ENCODE data around the gene SLCO1B3. TPM values are rescaled to one million over a fixed set of nuclear protein-coding genes. Genes with fewer than 3 reads are reported as not detected.

SLCO1B3 gene
- total and polyA plus RNA-seq, 9 of the 15 experiments (the other 6 are each of a cell fraction or from before 2014, with no cell fraction given): not detected

GRCh38 chr12:20883288-20883687, 72.8 kb downstream of the SLCO1B3 start (continued):
- TF ChIP-seq, protein P1, sequence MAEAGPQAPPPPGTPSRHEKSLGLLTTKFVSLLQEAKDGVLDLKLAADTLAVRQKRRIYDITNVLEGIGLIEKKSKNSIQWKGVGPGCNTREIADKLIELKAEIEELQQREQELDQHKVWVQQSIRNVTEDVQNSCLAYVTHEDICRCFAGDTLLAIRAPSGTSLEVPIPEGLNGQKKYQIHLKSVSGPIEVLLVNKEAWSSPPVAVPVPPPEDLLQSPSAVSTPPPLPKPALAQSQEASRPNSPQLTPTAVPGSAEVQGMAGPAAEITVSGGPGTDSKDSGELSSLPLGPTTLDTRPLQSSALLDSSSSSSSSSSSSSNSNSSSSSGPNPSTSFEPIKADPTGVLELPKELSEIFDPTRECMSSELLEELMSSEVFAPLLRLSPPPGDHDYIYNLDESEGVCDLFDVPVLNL (CRISPR knock-in tag; IDR thresholded peaks at IDR 0.05; ENCODE audit: low read depth): no peak
- no peak for TF ChIP-seq ZNF133 (CRISPR knock-in tag; IDR thresholded peaks at IDR 0.05)

DNA sequence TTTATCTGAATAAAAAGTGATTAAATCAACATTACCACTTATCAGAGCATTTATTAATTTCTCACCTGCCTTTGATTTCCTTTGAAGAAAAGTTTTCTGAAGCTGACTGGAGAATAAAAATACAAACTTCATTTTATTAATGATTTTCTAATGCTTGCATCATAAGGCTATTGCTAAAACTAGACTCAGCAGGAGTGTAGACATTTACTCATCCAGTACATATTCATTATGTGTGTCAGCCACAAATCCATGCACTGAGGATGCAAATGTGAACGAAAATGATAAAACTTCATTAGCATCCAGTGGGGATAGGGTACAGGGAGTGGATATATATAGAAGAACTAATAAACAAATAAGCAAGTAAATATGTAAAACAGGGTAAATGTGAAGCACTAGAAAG, 74.6 kb downstream of the SLCO1B3 start:
- H3K36me3 ChIP-seq (ENCODE audit: control insufficient read depth, insufficient read depth, low read length): no peaks in the 10 kb centered on the region
- no peaks in the 10 kb centered on the region for H3K9me3 ChIP-seq (replicated peaks; ENCODE audit: control insufficient read depth, insufficient read depth, low read depth, low read length)
- no peaks in the 10 kb centered on the region for H3K9me1 ChIP-seq (ENCODE audit: control insufficient read depth, insufficient read depth, low read length)
- H3K9ac ChIP-seq (ENCODE audit: insufficient read depth in 1 of 2, low read depth in 2 of 2, low read length in 2 of 2): no peak overlapping the region
- no peak overlapping the region for H3K4me3 ChIP-seq
- no peaks in the 10 kb centered on the region for H3K79me2 ChIP-seq (ENCODE audit: control insufficient read depth, insufficient read depth, low read length)
- no peaks in the 10 kb centered on the region for H4K20me1 ChIP-seq (replicated peaks; ENCODE audit: control insufficient read depth, insufficient read depth, low read length)
- DNase-seq (ENCODE audit: extremely low read depth in 1 of 4, low spot score in 3 of 4) (no peak), ATAC-seq (no peak), FAIRE-seq (no peak)
- H3K4me1 ChIP-seq (replicated peaks in 1 of 2; ENCODE audit: control insufficient read depth in 2 of 2, insufficient read depth in 2 of 2, low read length in 2 of 2): no peaks in the 10 kb centered on the region
- POLR2A ChIA-PET: no interaction called here
- 0% methylated on average over 1 of the region's 1 CpG for WGBS (ENCODE audit: insufficient coverage, low coverage, missing lambda C conversion rate)
- TF ChIP-seq MCM2 (IDR thresholded peaks at IDR 0.05; ENCODE audit: low read depth) (no peak), KLF13 (tag; IDR thresholded peaks at IDR 0.05; ENCODE audit: borderline replicate concordance, low read depth) (no peak), NR2C2 (CRISPR knock-in tag; IDR thresholded peaks at IDR 0.05) (no peak), NR2C2 (tag; IDR thresholded peaks at IDR 0.05) (no peak), DPF2 (IDR thresholded peaks at IDR 0.05) (no peak), RFX7 (CRISPR knock-in tag; IDR thresholded peaks at IDR 0.05) (no peak), E2F1 (CRISPR knock-in tag; IDR thresholded peaks at IDR 0.05) (no peak), TGIF2 (CRISPR knock-in tag; IDR thresholded peaks at IDR 0.05) (no peak), SIRT6 (IDR thresholded peaks at IDR 0.05; ENCODE audit: low read depth, low read length) (no peak), SMAD3 (CRISPR knock-in tag; conservative IDR thresholded peaks at IDR 0.05) (no peak), PRMT5 (CRISPR knock-in tag; IDR thresholded peaks at IDR 0.05) (no peak), HNRNPL (IDR thresholded peaks at IDR 0.05; ENCODE audit: low read depth, low read length) (no peak), GTF2F1 (IDR thresholded peaks at IDR 0.05; ENCODE audit: low read depth, low read length) (no peak), HNRNPK (IDR thresholded peaks at IDR 0.05; ENCODE audit: low read depth, low read length, poor library complexity, severe bottlenecking) (no peak), BCOR (IDR thresholded peaks at IDR 0.05) (no peak), NBN (IDR thresholded peaks at IDR 0.05; ENCODE audit: low read depth) (no peak)
- TF ChIP-seq, protein P2, sequence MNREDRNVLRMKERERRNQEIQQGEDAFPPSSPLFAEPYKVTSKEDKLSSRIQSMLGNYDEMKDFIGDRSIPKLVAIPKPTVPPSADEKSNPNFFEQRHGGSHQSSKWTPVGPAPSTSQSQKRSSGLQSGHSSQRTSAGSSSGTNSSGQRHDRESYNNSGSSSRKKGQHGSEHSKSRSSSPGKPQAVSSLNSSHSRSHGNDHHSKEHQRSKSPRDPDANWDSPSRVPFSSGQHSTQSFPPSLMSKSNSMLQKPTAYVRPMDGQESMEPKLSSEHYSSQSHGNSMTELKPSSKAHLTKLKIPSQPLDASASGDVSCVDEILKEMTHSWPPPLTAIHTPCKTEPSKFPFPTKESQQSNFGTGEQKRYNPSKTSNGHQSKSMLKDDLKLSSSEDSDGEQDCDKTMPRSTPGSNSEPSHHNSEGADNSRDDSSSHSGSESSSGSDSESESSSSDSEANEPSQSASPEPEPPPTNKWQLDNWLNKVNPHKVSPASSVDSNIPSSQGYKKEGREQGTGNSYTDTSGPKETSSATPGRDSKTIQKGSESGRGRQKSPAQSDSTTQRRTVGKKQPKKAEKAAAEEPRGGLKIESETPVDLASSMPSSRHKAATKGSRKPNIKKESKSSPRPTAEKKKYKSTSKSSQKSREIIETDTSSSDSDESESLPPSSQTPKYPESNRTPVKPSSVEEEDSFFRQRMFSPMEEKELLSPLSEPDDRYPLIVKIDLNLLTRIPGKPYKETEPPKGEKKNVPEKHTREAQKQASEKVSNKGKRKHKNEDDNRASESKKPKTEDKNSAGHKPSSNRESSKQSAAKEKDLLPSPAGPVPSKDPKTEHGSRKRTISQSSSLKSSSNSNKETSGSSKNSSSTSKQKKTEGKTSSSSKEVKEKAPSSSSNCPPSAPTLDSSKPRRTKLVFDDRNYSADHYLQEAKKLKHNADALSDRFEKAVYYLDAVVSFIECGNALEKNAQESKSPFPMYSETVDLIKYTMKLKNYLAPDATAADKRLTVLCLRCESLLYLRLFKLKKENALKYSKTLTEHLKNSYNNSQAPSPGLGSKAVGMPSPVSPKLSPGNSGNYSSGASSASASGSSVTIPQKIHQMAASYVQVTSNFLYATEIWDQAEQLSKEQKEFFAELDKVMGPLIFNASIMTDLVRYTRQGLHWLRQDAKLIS (CRISPR knock-in tag; IDR thresholded peaks at IDR 0.05): no peak
- BruUV-seq (replicated peaks): no TSS peak
- H3K27ac ChIP-seq (ENCODE audit: extremely low read depth, low read depth, low read length): no peak overlapping the region
- no peak overlapping the region for H2AFZ ChIP-seq (ENCODE audit: low read depth, low read length)
- no peaks in the 10 kb centered on the region for H3K27me3 ChIP-seq (ENCODE audit: control insufficient read depth in 2 of 2, insufficient read depth in 2 of 2, low read length in 2 of 2)
- H3K4me2 ChIP-seq (ENCODE audit: insufficient read depth, low read length): no peak overlapping the region
- in situ Hi-C loops (cut with MboI): no loop called here
- intact Hi-C loops (cut with micrococcal nuclease): no loop called here
- CTCF ChIA-PET (ENCODE audit: low intra/inter-chr PET ratio): no interaction called here
